GM12892 (cell line): ENCODE results near the gene USP48.

ENCODE experiments used
- POLR2A ChIP-seq: IDR thresholded peaks from 2 replicates; pipeline ENCODE4 v1.6.1; 2011; ENCODE audit warnings: low read depth, low read length, control low read depth
- POLR2AphosphoS5 ChIP-seq: IDR thresholded peaks from 2 replicates; pipeline ENCODE4 v1.6.1; 2011; ENCODE audit warnings: low read depth, low read length, control low read depth

DNA sequence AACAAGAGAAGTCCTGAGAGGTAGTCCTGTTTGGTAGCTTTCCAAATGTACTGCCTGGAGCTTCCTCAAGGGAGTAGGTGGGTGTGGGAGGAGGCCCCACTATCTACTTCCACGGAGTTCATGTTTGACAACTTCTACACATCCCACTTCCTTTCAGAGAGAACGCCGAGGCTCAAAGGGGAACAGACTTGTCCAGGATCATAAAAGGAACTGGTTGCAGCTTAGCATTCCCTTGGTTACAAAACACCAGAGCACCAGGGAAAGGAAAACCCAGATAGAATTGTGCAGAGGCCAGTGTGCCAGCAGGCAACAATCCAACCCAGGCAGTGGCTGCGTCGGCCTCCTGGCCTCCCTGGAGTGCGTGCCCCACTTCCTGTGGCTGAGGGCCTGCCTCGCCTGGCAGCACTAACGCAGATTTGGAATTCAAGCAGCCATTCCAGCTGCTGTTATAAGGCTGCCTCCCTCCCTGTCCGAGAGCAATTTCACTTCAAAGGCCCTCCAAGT is 109.6 kb downstream of the USP48 start:
- TF ChIP-seq POLR2AphosphoS5 (peak; percentile 59; the same call in 1 of the 2 replicates), POLR2A (no peak)
